Astrocyte (in vitro differentiated cells and primary cell): Measurements from ENCODE around the gene ZSWIM4.

Experiments
- EZH2 ChIP-seq: IDR thresholded peaks from 2 replicates; pipeline ENCODE4 v1.6.1; 2012; ENCODE audit warnings: mild to moderate bottlenecking, low read length, inconsistent platforms; ENCODE audit not compliant: insufficient read depth
- TF ChIP-seq, protein P1 (sequence below): IDR thresholded peaks from 2 replicates; pipeline ENCODE4 v1.5.1; 2011; ENCODE audit warnings: low read depth, mild to moderate bottlenecking, inconsistent platforms, low read length, moderate library complexity; ENCODE audit not compliant: insufficient read depth

DNA sequence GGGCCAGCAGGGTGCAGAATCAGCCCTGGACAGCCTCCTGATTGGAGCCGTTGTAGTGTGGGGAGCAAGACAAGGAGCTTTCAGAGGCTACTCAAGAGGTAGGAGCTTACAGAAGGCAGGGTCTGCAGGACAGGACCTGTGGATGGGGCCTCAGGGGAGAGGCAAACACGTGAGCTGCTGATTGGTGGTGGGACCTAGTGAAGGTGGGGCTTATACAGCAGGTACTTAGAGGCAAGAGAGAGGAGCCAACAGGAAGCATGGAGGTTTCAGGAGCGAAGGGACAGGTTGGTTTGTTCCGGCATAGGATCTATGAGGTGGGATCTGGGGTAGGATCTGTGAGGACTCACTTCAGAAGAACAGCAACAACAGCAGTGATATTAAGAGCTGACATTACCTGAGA lies 32.4 kb downstream of the ZSWIM4 start:
- TF ChIP-seq, protein P1, sequence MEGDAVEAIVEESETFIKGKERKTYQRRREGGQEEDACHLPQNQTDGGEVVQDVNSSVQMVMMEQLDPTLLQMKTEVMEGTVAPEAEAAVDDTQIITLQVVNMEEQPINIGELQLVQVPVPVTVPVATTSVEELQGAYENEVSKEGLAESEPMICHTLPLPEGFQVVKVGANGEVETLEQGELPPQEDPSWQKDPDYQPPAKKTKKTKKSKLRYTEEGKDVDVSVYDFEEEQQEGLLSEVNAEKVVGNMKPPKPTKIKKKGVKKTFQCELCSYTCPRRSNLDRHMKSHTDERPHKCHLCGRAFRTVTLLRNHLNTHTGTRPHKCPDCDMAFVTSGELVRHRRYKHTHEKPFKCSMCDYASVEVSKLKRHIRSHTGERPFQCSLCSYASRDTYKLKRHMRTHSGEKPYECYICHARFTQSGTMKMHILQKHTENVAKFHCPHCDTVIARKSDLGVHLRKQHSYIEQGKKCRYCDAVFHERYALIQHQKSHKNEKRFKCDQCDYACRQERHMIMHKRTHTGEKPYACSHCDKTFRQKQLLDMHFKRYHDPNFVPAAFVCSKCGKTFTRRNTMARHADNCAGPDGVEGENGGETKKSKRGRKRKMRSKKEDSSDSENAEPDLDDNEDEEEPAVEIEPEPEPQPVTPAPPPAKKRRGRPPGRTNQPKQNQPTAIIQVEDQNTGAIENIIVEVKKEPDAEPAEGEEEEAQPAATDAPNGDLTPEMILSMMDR = no peak
- TF ChIP-seq EZH2 = no peak
